Putamen (tissue), 1 donor: ENCODE results near the gene PGLYRP2.

ENCODE experiments used
- DNase-seq: peaks from one replicate; pipeline ENCODE4 v3.0.0-alpha.2; 2016; ENCODE audit warnings: low spot score

Gene PGLYRP2

GRCh38 chr19:15425321-15425950, 53.9 kb downstream of the PGLYRP2 start:
- DNase-seq: no peak

DNA sequence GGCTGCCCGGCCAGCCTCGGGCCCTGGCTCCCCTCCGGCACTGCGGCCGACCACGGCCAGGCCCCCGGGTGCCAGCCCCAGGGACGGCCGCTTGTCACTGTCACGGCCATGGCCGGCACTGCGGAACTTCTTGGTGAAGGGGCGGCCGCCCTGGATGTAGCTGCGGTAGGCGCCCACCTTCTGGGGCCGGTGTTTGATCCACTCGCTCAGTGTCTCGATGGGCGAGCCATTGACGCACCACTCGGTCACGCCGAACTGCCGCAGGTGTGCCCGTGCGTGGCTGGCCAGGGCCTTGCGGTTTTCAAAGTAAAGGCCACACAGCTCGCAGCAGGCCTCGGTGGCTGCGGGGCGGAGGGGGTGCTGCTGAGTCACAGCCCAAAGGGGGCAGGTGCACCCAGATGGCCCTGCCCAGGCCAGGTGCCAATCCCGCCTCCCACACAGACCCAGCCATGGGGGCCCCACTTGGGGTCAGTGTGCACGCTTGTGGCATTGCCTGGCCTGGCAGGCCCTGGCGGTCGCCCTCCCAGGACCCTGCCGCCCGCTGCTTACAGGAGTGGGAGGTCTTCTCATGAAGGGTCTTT, 54.5 kb downstream of the PGLYRP2 start:
- no peak for DNase-seq

DNA sequence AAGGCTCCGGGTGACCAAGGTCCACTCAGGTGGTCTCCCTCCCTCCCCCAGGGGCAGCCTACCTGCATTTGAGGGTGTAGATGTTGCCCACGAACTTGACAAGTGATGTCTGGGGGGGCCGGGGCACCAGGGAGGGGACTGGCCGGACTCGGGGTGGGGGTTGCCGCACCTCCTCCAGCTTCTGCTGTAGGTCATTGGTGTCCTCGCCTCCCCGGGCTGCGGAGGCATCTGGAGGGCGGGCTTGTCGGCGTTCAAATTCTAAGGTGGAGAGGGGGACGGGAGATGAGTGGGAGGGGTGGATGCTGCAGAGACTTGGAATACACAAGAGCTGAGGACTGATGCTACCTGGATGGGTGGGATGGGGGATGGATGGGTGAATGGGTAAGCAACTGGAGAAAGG, 55.2 kb downstream of the PGLYRP2 start:
- no peak for DNase-seq

DNA sequence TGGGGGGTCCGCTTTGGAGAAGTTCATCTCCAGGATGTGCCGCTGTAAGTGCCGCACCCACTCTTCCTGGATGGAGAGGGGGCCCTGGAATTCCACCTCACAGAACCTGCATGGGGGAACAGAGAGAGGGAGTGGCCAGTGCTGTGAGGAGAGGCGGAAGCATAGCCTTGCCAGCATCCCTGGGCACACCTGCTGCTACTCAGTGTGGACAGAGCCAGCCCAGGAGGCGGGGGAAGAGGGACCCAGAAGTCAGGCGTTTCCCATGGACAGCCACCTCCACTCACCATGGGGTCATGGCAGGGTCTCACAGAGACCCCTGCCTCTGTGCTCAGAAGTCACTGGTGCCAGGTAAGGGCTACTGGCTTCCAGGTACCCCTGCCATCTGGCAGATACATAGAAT, 56.2 kb downstream of the PGLYRP2 start:
- DNase-seq: no peak

- no peak for DNase-seq
Observed at GRCh38 chr19:15422296-15423075, 56.8 kb downstream of the PGLYRP2 start.

DNA sequence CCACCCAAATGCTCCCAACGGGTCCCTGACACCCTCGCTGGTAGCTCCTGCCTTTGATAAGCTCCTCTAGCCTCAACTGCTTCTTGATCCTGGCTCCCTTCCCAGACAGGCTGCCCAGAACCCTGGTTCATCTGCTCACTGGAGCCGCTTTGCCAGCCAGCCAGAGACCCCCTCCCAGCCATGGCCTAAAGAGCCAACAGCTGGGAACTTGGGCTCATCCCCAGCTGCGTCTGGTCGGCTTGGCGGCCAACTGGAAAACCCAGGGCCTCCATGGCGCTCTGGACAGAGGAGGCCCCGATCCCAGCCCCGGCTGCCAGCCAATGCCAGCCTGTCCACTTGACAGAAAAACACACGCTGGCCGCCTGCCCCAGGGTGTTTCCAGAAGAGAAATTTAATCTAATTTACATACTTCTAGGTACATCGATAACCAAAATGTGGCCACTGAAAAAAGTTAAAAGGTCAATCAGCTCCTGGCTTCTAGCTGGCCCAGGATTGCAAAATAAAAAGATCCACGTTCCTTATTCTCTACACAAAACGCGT, 57.5 kb downstream of the PGLYRP2 start:
- DNase-seq: peak; percentile 88

- DNase-seq: no peak
Observed at GRCh38 chr19:15421136-15421695, 58.1 kb downstream of the PGLYRP2 start.

- no peak for DNase-seq
Observed at GRCh38 chr19:15419413-15420025, 59.8 kb downstream of the PGLYRP2 start.
